CD4-positive, alpha-beta T cell treated with Interleukin-6 at 100 ng/mL for 8 hours (primary cell): ENCODE data around the gene DCUN1D4.
A peak's percentile ranks its signal among the peaks of the same experiment; 100 is the strongest.
"Not testable (repeated sequence)": the region's sequence is repeated elsewhere in the genome, so short reads cannot be mapped to it uniquely, and the experiment has no call there.

Experiments
- DNase-seq: peaks from one replicate; pipeline ENCODE4 v3.0.0-alpha.2; 2020; ENCODE audit warnings: mixed read lengths, low spot score

Gene DCUN1D4

GRCh38 chr4:51895158-51895557, 52.2 kb downstream of the DCUN1D4 start:
- DNase-seq, result no peak

GRCh38 chr4:51895816-51896408, 53.0 kb downstream of the DCUN1D4 start:
- peak; percentile 46 for DNase-seq

GRCh38 chr4:51901363-51901762, 58.4 kb downstream of the DCUN1D4 start:
- DNase-seq, result no peak

DNA sequence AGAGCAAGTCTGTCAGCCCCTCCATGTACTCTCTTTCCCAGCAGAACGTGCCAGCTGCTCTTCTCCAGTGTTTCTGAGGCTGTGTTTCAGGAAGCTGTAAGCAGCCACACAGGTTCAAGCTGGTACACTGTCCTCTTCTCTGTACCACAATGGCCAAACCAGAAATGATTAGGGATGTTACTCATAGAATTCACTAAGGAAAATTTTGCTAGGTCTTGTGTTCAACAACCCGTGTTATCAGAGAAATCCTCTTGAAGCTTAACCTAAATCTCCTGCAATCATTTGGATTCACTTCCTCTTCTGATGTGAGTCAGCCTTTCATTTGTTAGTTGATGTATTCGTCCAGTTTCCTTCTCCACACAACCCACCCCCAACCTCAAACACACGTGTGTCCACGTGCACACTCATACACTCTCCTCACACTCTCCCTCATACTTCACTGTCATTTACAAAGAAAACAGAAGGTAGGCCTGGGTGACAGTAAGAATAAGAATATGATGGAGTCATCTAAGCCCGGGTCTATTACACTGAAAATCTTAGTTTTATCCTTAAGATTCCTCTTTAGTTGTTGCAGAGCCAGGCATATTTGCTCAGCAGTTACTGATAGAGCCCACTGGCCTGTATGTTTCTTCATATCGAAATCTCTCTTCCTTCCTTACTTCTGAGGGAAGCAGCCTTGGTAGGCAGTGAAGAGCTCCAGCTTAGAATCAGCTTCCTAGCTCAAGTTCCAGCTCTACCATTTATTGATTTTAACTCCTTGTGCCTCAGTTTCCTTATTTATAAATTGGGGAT, 63.4 kb downstream of the DCUN1D4 start:
- DNase-seq, result no peak

DNA sequence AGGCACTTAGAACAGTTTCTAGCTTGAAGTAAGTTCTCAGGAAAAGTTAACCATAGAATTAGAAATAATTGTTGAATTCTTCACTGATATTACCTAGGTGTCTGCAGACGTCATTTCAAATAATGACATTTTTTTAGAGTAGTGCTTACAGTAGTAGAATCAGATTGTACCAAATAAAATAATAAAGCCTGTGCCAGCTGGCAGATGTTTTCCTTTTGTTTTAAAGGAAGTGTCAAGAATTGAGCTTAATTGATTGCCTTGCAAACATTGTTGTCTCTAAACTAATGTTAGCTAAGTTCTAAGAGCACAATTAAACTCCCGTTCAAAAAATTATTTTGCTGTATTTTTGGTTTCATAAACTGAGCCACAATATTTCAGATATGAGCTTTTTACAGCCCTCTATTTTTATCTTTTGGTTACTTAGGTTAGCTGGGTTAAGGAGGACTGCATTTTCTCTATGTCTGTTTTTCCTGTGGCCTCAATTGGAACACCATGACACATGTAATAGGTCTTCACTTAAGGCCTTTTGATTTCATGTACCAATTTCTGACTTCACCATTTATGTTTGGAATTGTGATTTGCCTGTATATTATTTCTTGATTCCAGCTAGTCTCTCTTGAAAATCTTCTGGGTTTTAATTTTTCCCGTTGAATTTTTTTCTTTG, 64.2 kb downstream of the DCUN1D4 start:
- DNase-seq, result no peak

- no peak for DNase-seq
These were observed 66.3 kb downstream of the DCUN1D4 start for GRCh38 chr4:51909236-51909703.

- no peak for DNase-seq
These were observed 75.3 kb downstream of the DCUN1D4 start for GRCh38 chr4:51918251-51918650.

- DNase-seq, result no peak
These were observed 80.4 kb downstream of the DCUN1D4 start for GRCh38 chr4:51923343-51923742.

DNA sequence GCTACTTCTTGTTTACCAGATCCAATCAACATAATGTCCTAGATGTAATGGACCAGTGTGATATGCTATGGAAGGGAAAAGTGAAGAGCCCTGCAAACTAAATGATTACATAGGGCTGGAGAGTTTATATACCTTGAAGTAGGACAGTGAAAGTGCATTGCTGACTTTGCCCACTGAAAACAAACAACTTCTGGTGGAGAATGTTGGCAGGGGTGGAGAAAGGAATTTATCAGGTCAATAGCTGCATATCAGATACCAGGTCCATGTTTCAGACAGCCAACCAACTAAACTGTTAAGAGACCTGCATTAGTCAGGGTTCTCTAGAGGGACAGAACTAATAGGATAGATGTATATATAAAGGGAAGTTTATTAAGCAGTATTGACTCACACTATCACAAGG, 82.4 kb downstream of the DCUN1D4 start:
- DNase-seq, result no peak

- no peak for DNase-seq
These were observed 87.6 kb downstream of the DCUN1D4 start for GRCh38 chr4:51930557-51930956.

DNA sequence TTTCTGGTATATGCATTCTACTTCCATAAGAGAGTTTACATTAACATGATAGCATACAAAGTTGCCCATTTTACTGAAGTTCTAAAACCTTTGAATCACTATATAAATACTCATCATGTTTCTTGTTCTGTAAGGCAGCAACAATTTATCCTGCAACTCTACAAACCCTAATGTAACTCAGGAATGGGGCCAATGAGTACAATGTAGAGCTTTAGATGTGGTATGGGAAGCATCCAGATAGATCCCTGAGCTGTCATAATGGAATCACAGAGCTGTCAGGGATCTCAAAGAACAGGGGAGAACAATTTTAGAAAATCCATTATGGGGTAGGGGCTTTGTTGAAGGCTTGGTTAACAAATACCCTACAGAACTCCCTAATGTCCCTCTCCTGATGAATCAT, 88.5 kb downstream of the DCUN1D4 start:
- no peak for DNase-seq

DNA sequence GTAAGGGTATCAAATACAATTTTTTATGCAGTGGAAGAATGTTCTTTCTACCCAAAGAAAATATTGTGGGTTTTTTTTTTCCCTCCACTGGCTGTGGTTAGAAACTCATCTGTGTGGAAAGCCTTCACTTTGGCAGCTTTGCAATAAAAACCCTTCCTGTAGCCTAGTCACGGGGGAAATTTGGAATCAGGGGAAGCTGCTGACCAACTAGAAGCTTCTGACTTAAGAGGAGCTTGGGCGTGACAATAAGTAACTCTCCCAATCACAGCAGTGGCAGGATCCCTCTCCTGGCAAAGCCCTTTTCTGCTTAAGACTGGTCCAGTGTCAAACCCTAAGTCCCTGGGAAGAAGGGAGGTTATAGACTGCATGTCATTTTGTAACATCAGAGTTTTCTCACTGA, 89.3 kb downstream of the DCUN1D4 start:
- no peak for DNase-seq

DNA sequence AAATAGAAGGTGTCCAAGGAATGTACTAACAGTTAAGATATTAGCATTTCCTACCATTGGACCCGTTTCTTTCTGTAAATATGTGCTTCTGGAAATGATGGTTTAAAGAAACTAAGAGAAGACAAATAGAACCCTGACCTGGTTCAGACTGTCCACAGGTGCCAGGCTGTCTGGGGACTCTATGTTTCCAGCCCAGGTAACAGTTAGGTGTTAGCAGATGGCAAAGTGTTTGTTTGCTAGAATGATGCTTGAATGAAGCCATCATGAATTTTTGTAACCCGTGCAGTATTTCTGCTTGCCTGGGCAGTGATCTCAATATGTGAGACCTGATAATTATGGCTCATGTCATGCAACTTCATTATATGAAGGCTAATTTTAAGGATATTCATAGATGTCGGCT, 89.7 kb downstream of the DCUN1D4 start:
- no peak for DNase-seq

DNA sequence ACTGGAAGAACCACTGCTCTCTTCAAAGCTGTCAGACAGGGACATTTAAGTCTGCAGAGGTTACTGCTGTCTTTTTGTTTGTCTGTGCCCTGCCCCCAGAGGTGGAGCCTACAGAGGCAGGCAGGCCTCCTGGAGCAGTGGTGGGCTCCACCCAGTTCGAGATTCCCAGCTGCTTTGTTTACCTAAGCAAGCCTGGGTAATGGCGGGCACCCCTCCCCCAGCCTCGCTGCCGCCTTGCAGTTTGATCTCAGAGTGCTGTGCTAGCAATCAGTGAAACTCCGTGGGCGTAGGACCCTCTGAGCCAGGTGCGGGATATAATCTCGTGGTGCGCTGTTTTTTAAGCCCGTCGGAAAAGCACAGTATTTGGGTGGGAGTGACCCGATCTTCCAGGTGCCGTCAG, 97.5 kb downstream of the DCUN1D4 start:
- not testable (repeated sequence) for DNase-seq

GRCh38 chr4:51942108-51942832, 99.3 kb downstream of the DCUN1D4 start:
- DNase-seq, result no peak

- no peak for DNase-seq
These were observed 99.9 kb downstream of the DCUN1D4 start for GRCh38 chr4:51942833-51943215.

GRCh38 chr4:51943221-51943620, 100.3 kb downstream of the DCUN1D4 start:
- no peak for DNase-seq

DNA sequence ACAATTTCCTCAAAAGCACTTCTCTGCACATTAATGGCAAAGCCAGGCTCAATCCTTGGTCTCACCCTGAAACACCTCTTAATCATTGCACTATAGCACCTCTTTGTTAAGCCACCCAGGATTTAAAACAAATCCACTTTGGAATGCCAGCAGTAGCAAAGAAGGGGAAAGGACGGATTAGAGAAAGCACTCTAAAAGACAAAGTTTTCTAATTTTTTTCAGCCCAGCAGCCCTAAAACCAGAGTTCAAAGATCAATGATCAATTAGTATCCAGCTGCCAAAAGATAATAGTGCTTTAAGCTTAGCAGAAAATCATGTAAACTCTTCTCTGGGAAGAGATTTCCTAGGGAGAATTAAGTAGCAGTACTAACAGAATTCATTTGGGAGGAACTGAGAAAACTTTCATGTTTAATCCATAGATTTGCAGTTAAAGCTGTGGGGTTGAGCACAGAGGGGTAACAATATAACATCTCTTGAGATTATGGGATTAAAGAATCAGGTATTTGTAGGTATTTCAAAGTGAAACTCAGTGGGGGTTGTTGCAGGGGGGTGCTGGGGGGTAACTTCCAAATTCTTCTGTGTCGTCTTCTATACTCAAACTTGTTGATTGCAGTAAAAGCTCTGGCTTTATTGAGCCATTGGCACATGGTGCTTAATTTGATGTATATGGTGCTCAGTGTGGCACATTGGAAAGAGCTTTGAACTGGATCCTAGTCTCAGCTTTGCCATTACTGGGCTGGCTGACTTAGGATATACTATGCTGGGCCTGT, 115.4 kb downstream of the DCUN1D4 start:
- no peak for DNase-seq

DNA sequence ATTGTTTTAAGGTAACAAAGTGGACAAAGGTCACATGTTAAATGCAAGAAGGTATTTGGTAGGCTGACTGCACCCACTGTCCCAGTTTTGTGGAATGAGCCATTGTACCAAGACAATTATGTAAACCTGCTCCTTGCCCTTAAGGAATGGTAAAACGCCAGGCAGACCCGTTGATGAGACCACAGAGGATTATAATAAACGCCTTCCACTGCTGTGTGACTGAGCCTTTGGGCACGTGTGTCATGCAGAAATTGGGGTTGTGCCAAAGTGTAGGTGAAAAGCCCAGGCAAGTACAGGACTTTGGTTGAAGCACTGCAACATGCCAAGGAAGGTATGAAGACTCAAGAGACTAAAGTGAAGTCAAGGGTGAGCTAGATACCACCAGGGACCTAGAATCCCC, 117.5 kb downstream of the DCUN1D4 start:
- DNase-seq, result no peak

- no peak for DNase-seq
These were observed 121.0 kb downstream of the DCUN1D4 start for GRCh38 chr4:51963841-51964517.

GRCh38 chr4:51965862-51966261, 122.9 kb downstream of the DCUN1D4 start:
- DNase-seq, result no peak
